HS-27A (cell line): ENCODE results near the gene MYL2.

ENCODE experiments used
- DNase-seq: peaks from one replicate; pipeline ENCODE4 v3.0.0-alpha.2; 2012; ENCODE audit warnings: low read depth, missing footprints

The MYL2 gene

GRCh38 chr12:110896559-110896958 is 23.8 kb downstream of the MYL2 start:
- DNase-seq, result no peak

DNA sequence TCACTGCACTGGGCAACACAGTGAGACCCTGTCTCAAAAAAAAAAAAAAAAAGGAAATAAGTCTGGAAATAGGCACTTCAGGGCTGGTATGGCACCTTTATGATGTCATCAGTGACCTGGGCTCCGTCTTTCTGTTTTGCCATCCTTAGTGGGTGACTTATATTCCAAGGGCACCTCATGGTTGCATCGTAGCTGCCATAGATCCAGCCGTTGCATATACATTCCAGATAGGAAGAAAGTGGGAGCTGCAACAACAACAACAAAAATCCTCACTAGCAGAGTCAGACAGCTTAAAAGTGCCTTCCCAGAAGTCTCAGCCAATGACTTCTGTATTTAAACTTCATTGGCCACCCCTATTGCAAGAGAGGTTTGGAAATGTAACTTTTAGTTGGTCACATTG is 26.4 kb downstream of the MYL2 start:
- DNase-seq, result no peak

DNA sequence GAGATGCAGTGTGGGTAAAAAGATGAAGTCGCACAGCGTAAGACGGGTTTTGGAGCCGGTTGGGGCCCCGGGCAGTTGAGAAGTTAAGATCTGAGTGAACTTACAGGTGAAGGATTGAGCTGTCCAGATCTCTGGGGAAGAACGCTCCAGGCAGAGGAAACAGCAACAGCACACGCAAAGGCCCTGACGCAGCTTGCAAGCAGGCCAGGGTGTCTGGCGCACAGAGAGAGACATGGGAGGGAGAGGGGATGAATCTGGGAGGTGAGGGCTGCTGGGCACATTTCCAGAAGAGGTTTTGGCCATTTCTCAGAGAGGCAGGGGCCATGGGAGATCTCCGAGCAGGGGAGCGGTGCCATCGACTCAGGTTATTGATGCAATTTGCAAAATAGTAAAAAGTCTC is 31.0 kb downstream of the MYL2 start:
- DNase-seq, result no peak

DNA sequence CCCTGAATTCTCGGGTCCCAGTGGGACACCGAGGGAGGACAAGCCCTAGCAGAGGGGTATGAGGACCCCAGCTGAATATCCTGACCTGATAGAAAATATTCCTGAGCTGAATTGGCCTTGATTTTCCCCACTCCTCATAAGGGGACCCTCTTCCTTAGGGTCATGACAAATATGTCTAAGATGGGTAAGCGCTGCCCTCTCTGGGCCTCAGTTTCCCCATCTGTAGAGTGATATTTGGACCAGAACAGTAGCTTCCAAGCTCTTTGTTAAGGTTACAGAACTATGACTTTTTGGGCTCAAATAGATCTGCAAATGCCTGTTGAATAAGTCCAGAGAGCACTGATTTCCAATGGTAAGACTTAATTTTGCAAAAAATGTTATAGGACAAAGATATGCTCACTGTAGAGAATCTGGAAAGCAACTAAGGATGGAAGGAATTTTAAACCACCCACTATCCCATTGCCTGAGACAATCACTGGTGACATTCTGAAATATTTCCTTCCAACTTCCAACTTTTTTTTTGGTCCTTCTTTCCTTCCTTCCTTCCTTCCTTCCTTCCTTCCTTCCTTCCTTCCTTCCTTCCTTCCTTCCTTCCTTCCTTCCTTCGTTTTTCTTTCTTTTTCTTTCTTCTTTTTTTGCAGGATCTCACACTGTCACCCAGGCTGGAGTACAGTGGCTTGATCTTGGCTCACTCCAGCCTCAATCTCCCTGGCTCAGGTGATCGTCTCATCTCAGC is 32.0 kb downstream of the MYL2 start:
- DNase-seq, result no peak

GRCh38 chr12:110885152-110885840 is 35.1 kb downstream of the MYL2 start:
- DNase-seq, result no peak

- no peak for DNase-seq
Observed at GRCh38 chr12:110883251-110883650, 37.1 kb downstream of the MYL2 start.

- DNase-seq, result no peak
Observed at GRCh38 chr12:110880651-110881050, 39.7 kb downstream of the MYL2 start.

GRCh38 chr12:110874781-110875180 is 45.6 kb downstream of the MYL2 start:
- DNase-seq, result no peak

DNA sequence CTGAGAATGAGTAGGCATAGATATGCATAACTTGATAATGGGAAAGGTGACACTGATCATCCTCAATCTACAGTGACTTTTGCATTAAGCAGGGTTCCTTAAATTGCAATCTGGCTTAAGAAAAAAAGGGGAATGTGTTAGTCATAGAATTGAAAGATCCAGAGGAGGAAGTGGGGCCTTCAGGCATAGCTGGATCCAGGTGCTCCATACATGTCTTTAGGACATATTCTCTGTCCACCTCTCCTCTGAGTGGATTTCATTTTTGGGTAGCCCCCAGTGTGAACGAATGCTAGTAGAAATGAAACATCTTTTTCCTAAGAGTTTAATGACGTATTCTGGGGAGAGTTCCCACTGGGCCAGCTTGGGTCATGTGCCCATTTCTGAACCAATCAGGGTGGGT is 46.0 kb downstream of the MYL2 start:
- no peak for DNase-seq

GRCh38 chr12:110872100-110872499 is 48.3 kb downstream of the MYL2 start:
- DNase-seq, result no peak

DNA sequence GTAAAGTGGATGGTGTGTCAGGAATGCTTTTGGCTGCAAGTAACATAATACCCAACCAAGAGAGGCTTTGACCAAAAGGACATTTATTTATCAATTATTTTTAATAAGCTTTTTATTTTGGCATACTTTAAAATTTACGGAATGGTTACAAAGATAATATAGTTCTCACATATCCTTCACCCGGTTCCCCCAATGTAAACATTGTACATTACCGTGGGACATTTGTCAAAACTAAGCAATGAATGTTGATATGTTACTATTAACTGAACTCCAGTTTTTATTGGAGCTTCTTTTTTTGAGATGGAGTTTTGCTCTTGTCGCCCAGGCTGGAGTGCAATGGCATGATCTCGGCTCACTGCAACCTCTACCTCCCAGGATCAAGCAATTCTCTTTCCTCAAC is 50.6 kb downstream of the MYL2 start:
- no peak for DNase-seq

- no peak for DNase-seq
Observed at GRCh38 chr12:110869026-110869425, 51.4 kb downstream of the MYL2 start.

DNA sequence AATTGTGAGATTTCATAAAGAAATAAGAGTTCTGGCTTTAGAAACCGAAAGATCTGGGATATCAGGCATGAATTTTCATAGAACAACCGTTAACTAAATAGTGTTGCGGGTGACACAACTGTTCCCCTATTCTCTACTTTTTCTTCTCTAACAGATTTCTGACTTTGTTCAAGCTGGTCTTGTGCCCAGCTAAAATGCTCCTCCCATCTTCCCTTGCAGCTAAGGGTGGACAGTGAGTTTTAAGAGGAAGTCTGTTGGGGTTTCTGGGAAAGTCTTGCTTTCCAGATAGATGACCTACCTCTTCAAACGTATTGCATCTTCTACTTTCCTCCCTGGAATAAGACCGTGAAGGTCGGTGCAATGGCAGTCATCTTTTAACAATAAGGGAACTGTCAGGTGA is 54.9 kb downstream of the MYL2 start:
- no peak for DNase-seq

GRCh38 chr12:110863161-110863560 is 57.2 kb downstream of the MYL2 start:
- no peak for DNase-seq

DNA sequence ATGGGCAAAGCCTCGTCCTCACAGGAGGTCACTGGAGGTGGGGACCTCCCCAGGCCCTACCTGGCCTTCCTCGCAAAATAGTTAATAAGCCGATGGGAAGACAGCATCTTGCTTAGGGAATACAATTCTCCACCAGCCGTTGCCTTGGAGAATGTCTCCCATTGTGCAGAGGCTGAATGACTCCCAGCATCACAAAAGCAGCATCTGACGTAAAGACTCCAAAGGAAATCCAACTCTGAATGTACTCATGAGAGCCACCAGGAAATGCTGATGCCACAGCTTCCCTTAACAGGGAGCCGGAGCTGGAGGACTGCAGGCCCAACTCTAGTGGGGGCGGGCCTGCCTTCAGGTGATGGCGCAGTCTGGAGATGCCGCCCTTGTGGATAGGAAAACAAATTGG is 58.0 kb downstream of the MYL2 start:
- DNase-seq, result no peak

GRCh38 chr12:110861729-110862128 is 58.6 kb downstream of the MYL2 start:
- DNase-seq, result no peak
